GM12891 (cell line): ENCODE measurements around the gene CALML3.

ENCODE experiments used
- DNase-seq: peaks from one replicate; pipeline ENCODE4 v3.0.0; 2011; ENCODE audit warnings: low spot score; ENCODE audit not compliant: insufficient read length
- FAIRE-seq: peaks from 2 replicates; lab custom pipeline; 2011; peaks lifted over from hg19 to GRCh38; lab: Jason Lieb, UNC
- PAX5 ChIP-seq: IDR thresholded peaks from 2 replicates; pipeline ENCODE4 v1.6.1; 2011; ENCODE audit warnings: low read length, moderate library complexity, mild to moderate bottlenecking; ENCODE audit not compliant: insufficient read depth, severe bottlenecking
- POLR2A ChIP-seq: IDR thresholded peaks from 2 replicates; pipeline ENCODE4 v1.6.1; 2011; ENCODE audit warnings: low read depth, low read length, control low read depth
- POLR2AphosphoS5 ChIP-seq: IDR thresholded peaks from 2 replicates; pipeline ENCODE4 v1.6.1; 2011; ENCODE audit warnings: low read depth, low read length, control low read depth
- POU2F2 ChIP-seq: IDR thresholded peaks from 2 replicates; pipeline ENCODE4 v1.6.1; 2011; ENCODE audit warnings: low read depth, mild to moderate bottlenecking, control low read depth, low read length, moderate library complexity
- SPI1 ChIP-seq: IDR thresholded peaks from 2 replicates; pipeline ENCODE4 v1.6.1; 2011; ENCODE audit warnings: low read depth, low read length, control low read depth
- TAF1 ChIP-seq: IDR thresholded peaks from 2 replicates; pipeline ENCODE4 v1.6.1; 2011; ENCODE audit warnings: low read depth, low read length, control low read depth

Gene CALML3

DNA sequence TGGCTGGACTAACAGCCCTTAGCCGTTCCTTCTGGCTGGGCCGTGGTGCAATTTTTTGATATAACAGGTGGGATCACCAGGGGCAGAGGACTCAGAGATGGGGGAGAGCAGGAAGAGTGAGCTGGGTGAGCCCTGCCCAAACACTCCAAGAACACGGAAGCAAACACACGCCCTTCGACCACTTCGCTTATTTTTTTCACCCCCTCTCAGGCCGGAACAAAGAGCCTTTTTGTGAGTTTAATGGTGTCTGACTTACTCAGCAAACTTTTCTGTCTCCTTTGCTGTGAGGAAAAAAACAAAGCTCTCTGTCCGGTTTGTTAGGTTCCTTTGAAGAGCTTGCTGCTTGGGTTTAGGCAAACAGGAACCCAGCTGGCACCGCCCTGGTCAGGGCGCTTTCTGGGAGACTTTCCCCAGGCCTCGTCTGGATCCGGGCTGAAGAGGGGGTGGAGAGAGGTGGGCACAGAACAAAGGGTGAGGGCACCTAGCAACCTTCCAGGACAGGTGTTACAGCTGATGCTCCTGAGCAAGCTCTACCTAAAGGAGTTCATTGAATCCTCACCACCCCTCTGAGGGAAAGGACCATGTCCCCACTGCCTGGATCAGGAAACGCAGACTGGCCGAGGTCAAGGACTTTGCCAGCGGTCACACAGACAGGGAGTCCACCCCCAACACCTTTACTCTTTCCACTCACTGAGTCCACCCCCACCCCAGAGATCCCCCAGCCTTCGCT lies 23.3 kb downstream of the CALML3 start:
- TF ChIP-seq PAX5 (no peak), POLR2A (no peak), SPI1 (no peak), POU2F2 (no peak), POLR2AphosphoS5 (no peak), TAF1 (no peak)
- FAIRE-seq (no peak), DNase-seq (no peak)

DNA sequence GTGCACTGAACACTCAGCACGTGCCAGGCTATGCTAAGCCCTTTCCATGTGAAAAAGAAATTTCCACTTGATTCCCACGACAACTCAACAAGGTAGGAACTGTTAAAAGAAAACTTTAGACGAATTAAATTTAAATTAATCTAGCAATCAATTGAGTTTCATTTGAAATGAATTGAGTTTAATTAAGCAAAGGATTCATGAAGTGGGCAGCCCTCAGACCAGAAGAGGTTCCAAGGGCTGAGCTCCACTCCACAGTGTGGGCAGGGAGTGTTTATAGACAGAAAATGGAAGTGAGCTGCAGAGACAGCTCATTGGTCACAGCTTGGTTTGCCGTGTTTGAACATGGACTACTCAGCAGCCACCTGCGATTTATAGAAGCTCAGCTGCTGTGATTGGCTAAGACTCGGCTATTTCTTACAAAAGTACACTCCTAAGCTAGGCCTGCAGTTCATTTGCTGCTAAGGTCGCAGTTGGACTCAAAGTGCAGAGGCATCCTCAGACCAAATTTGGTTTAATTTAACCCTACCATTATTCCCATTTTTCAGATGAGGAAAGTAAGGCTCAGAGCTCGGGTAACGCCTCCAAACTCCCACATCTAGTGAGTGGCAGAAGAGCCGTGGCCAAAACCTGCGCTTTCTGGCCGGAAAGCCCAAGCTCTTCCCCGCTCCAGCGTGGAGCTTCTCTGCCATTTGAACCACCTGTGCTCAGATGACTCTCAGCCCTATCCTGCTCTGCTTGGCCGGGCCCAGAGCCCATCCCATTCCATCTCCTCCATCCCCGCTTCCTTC lies 24.9 kb downstream of the CALML3 start:
- DNase-seq (no peak), FAIRE-seq (no peak)
- TF ChIP-seq PAX5 (no peak), TAF1 (no peak), POLR2AphosphoS5 (no peak), SPI1 (no peak), POLR2A (no peak), POU2F2 (no peak)

- TF ChIP-seq POU2F2 (no peak), SPI1 (no peak), TAF1 (no peak), POLR2A (no peak), PAX5 (no peak), POLR2AphosphoS5 (no peak)
- FAIRE-seq (no peak), DNase-seq (no peak)
Observed at GRCh38 chr10:5550250-5550545, 25.4 kb downstream of the CALML3 start.

- TF ChIP-seq POU2F2, result no peak
- TF ChIP-seq POLR2AphosphoS5, result no peak
- TF ChIP-seq SPI1, result no peak
- no peak for TF ChIP-seq POLR2A
- no peak for TF ChIP-seq PAX5
- no peak for TF ChIP-seq TAF1
- FAIRE-seq (no peak), DNase-seq (no peak)
Observed at GRCh38 chr10:5550621-5551530, 26.1 kb downstream of the CALML3 start.

GRCh38 chr10:5551531-5552375 lies 27.0 kb downstream of the CALML3 start:
- DNase-seq, result no peak
- no peak for FAIRE-seq
- no peak for TF ChIP-seq PAX5
- no peak for TF ChIP-seq SPI1
- TF ChIP-seq TAF1, result no peak
- TF ChIP-seq POLR2A, result no peak
- TF ChIP-seq POU2F2, result no peak
- no peak for TF ChIP-seq POLR2AphosphoS5

DNA sequence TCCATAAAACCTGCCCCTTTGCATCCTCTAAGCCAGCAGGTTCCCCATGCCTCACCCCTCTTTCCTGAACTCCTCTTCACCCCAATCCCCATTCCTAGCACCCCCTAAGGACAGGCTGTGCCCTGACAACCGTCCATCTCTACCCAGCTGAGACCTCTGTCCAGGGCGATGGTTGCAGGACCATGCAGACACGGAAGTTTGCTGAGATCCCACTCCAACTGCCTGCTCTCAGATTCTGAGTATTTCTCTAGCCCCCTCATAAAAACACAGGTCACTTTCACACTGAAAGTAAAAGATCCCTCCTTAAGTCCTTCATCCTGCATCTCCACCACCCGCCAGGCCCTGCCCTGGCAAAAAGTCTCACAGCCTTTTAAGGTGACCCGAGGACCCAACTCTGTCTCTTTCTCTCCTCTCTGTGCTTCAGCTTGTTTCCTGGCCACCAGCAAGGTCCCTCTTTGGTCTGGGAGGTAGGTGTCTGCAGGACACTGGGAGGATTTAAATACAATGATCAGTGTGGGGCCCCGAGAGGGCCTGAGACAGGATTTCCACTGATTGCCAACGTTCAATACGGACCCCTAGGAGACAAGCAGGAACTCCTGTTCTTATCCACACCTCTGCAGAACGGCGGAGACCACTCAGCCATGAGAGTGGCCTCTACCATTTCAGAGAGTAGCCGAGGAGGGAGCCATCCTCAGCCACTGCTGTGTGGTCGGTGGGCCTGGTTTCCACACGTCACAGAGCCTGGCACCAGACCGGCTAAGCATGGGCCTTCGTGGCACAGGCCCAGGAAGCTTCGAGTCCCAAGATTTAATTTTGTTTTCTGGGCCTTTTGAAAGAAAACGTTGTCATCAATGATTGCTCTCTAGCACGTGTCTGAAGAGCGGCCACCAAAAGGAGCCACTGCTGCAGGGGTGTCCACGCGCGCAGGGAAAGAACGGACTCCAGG lies 27.9 kb downstream of the CALML3 start:
- TF ChIP-seq POLR2A, result no peak
- no peak for TF ChIP-seq PAX5
- no peak for TF ChIP-seq POLR2AphosphoS5
- TF ChIP-seq POU2F2, result no peak
- TF ChIP-seq TAF1, result no peak
- TF ChIP-seq SPI1, result no peak
- FAIRE-seq, result no peak
- DNase-seq, result no peak

DNA sequence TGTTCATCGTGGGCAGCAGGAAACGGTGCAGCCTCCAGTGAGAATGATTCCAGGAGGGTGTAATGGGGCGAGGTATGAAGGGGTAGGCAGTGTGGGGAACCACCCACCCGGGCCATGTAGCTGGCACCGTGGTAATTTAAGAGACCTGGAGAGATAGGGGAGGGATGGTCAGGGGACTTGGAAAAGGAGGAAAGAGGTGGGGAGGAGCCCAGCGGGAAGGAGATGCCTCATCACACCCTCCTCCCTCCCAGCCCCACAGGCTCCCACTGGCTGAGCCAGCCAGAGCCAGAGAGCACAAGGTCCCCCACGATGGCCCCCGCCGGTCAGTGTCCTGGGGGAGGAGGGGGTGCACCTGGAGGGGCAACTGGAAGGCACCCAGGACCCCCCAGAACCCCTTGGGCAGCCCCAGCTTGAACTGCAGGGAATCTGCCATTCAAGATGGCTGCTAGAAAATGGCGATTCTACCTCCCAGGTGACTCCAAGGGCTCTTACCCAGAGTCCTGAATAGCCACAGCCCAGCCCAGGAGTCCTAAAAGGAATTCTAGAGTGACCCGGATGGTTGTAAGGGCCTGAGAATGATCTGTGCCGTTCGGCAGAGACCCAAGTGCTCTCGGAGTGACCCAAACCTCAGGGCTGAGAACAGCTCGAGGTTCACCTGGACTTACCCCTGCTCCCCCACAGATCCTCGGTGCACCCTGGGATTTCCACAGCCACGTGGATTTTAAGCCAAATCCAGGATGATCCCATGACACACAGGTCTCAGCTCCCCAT lies 28.8 kb downstream of the CALML3 start:
- no peak for DNase-seq

More for the DNA sequence above, 28.8 kb downstream of the CALML3 start:
- TF ChIP-seq PAX5 (no peak), POLR2A (no peak), POU2F2 (no peak), POLR2AphosphoS5 (no peak), SPI1 (no peak), TAF1 (no peak)
- no peak for FAIRE-seq
